Cerebellar cortex (tissue), 1 donor: Measurements from ENCODE around the gene CADPS.

ENCODE experiments used
- DNase-seq: peaks from one replicate; pipeline ENCODE4 v3.0.0-alpha.2; 2015; ENCODE audit warnings: low spot score

The CADPS gene

GRCh38 chr3:62632510-62633294, 242.5 kb downstream of the CADPS start:
- no peak for DNase-seq

DNA sequence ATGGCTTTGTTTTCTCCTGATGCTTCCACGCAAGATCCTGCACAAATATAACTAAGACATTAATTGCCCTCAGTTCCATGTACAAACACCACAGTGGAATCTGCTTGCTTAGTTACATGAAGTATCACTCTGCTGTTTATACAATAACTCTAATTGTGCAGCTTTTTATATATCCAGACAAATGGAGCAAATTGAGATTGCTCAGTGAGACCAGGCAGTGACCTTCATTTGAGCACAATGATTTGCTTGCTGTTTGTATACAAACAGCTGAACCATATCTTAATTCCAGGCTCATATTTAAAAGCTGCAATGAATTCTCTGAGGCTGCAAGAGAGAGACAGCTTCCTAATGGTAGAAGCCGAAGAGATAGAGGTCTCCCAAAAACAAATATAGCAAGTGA, 243.7 kb downstream of the CADPS start:
- DNase-seq = no peak

DNA sequence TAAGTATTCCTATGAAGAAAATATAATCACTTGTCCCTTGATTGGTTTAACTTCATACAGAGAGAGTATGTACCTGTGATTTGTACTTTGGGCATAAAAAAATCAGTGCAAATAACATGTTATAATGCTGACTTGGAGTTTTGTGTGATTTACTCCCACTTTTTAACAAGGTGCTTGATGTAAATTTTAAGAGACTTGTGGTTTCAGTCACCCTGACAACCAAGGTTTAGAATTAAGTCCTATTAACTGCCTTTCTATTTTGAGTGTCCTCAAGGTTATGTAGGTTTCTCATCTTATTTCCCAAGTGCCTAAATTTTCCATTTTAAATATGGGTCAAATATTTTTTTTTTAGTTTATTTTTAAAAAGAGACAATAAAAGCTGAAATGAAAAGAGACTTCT, 244.6 kb downstream of the CADPS start:
- no peak for DNase-seq

DNA sequence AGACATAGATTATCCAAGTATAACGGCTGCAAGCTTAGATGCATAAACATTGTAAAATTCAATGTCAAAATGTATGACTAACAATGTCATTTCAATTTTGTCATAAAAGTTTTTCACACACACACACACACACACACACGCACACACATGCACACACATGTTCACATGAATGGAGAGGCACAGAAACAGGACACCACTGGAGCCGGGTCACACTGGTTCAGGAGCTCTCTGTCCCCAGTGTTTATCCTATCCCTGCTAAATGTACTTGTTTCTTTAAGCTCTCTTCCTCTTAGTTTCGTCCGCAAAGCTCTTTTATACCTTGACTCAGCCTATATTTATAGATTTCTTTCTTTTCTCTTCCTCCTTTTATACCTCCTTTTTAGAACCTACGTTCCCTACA, 249.9 kb downstream of the CADPS start:
- no peak for DNase-seq

DNA sequence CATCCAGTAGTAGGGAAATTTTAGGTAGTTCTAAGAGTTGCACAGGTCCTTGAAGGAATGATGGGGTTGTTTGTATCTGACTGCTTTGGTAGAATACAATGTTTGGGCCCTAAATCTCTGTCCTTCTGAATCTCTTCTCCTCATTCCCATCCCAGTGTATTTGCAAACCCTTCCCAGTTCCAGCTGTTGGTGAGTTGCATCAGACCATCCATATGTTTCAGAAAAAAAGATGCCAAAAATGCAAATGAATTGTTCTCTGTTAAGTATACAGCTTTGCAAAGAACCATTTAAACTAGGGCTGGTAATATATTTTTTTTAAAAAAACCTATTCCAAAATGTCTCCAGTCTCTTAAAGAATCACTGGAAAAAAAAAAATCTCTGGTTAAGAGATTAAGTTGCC, 251.0 kb downstream of the CADPS start:
- no peak for DNase-seq

DNA sequence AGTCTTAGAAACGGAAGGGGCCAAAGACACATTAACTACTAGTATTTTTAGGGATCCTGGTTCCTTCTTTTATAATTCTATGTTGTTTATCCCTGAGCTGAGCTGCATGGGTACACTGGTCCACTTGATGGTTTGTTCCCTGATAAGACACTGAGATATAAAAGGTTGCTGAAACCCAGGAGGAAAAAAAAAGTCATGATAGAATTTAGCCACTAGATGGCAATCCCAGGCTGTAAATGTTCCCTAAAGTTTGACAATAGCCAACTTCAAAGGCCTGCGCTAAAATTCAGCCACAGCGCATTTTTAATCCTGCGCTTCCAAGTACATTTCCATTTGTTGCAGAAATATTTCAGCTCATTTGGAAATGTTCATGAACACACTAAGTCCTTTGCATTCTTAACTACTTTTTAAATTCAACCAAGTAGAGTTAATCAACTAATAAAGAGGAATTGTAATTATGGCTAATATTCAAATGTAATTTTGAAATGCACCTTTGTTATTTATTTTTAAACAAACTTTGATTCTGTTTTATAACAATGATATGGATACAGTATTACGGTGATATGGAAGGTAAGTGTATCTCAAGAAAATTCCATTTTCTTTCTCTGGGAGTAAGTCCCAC, 252.6 kb downstream of the CADPS start:
- peak; percentile 80 for DNase-seq

DNA sequence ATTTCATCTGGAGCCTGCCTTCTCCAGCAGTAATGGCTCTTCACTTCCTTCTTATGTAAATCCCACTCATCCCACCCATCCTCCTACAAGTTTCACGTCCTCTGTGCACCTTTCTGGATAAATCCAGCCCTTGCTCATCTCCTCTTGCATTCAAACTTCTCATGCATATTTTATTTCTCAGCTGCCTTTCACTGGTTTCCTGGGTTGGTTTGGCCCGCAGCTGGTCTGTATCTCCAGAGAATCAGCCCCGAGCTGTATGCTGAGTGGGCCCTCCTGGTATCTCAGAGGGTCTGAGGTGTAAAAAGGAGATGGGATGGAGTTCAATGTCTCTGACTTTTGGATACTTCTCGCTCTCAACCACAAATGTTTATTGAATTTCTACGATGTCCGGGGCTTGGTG, 253.3 kb downstream of the CADPS start:
- no peak for DNase-seq

- no peak for DNase-seq
These were observed 254.0 kb downstream of the CADPS start for GRCh38 chr3:62621176-62621575.

- DNase-seq = no peak
These were observed 259.9 kb downstream of the CADPS start for GRCh38 chr3:62615258-62615849.

GRCh38 chr3:62614527-62614926, 260.7 kb downstream of the CADPS start:
- DNase-seq = no peak

GRCh38 chr3:62611541-62612240, 263.5 kb downstream of the CADPS start:
- DNase-seq = no peak

- peak; percentile 44 for DNase-seq
These were observed 267.8 kb downstream of the CADPS start for GRCh38 chr3:62607287-62608029.

DNA sequence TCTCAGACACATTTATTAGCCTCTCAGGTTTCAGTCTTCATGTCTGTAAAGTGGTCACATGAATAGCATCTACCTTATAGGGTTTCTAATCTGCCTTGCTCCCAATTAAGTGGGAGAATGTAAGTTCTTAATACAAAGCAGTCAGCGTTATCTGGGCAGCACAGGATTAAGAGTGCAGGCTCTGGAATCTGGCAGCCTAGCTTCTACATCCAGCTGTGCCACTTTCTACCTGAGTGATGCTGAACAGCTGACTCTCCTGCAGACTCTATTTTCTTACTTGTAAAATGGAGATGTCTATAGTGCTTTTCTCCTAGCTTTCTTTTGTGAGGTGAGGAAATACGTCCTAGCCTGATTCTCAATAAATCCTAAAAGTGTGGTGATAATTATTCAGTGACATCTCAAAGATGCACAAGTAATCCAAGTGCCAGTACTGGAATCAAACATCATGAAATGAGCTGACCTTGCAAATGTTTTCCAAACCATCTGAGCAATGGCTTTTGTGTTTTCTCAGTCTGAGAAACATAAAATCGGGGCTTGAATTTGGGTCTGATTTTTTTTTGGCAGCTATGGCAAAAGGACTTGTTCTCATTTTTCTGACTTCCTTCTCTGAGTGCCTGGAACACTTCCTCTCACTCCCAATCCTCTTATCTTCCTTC, 269.7 kb downstream of the CADPS start:
- no peak for DNase-seq

- DNase-seq = no peak
These were observed 270.4 kb downstream of the CADPS start for GRCh38 chr3:62604751-62605351.

DNA sequence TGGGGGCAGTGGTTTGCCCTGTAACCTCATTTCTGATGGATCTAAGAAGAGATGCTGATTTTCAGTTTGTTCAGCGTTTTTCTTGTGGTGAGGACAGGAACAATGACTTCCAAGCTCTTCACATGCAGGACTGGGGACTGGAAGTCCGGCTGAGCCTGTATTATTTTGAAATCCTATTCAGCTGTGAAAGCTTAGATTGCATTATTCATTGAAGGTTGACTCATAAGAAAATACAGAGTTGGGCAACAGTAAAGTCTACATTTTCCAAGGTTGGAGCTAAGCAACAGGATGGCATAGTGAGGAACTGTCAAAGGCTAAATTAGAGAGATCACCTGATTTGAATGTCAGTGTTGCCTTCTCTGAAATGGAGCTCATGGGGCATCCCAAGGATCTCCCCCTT, 270.9 kb downstream of the CADPS start:
- no peak for DNase-seq

DNA sequence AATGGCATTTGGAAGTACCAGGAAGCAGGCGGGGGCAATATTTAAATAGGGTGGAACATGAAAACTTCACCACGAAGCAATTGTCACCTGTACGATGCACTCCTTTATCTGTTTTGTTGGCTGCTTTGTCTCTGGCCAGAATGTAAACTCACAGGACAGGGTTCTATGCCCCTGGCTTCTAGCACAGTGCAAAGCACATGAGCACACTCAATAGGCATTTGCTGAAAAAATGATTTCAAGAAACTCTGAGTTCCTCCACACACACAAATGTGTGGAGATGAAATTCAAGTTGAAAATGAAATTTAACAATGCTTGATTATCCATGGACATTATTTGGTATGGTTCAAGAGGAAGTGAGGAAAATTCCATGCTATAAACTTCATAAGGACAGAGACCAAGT, 272.2 kb downstream of the CADPS start:
- DNase-seq = no peak

DNA sequence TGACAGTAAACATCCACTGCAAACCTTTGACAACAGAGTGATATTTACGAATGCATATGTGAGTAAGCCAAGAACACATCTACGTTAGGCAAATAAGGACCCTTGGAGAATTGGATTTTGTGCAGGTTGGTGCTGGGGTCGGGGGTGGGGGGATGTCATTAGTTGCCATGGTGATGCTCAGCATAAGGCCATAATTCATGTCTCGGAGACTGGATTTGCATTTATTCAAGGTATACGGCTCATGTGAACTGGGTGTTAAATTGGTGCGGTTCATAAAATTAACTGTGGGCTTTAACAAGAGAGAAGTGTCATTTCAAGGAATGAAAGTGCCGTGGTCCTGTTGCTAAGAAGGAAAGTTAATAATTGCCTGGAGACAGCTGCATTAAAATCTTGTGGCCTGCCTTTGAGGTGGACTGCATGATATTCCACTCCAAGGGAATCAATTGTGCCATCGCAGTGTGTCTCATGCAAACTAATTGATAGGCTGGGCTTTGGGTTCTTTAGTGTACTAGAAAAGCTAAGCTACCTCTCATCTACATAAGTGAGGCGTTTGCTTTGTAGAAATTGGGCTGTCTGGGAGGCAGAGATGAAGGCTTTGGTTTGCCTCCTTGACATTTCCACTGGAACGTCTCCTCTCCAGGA, 273.0 kb downstream of the CADPS start:
- DNase-seq = peak; percentile 36

- peak; percentile 56 for DNase-seq
These were observed 273.8 kb downstream of the CADPS start for GRCh38 chr3:62601238-62602070.

DNA sequence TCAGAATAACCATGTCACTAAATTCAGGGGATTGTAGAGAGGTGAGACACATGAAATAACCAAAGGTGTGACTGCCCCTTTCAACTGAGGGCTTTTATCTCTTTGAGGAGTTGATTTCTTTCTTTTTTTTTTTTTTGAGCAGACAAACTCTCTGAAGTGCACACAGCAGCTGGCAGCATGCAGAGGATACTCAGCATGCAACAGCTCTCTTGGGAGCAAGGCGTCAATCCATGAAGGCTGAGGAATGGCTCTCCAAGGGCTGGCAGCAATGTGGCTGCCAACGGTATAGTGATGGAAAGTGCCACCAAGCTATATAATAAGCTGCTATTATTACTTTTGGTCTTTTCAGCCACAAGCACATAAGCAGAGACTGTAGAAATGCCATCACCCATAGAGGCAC, 275.2 kb downstream of the CADPS start:
- DNase-seq = no peak

GRCh38 chr3:62597491-62597890, 277.7 kb downstream of the CADPS start:
- DNase-seq = no peak
